ENCODE results near the gene TMTC2. TPM values are rescaled to one million over a fixed set of nuclear protein-coding genes. Genes with fewer than 3 reads are reported as not detected.

TMTC2 gene
- total RNA-seq, result 1 to 10 TPM in 2 of 6 experiments, under 1 TPM in 4; 0.74 to 1.9 (median 0.96) TPM
- long read RNA-seq, result 0 reads

DNA sequence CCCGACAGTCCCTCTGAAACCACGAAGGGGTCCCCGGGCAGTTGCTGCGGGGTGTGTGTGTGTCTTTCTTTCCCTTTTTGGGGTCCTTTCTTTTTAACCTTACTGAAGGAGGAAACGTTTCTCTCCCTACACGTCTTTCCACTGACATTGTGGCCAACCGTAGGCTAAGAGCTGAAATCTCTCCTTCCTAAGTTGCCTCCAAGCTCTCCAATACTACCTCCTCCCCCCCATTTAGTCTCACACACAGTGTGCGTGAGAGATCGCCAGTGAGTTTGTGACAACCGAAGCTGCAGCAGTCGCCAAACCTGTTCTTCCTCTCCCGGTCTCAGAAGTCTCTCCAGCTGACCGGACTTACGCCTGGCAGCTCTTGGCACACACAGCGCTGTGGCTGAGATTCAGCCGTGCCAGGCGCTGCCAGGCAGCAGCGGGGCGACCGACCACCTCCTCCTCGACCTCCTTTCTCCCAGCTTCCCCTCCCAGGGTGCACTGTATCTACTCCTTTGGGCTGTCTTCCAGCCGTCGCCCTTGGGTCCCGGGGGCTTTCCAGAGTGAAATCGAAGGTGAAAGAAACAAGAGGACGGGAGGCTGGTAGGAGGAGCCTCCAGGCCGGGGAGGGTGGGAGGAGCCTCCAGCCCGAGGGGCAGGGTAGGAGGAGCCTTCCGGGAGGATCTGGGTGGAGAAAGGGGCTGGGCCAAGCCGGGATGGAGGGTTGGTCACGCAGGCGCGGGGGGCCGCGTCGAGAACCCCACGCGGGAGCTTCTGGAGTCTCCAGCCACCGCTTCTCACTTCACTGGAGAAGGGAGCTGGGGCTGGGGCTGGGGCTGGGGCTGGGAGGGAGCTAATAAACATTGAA is at the start of gene TMTC2:
Gene TMTC2, plus strand, starts transcription at position 739 of the 853 bp plus-strand sequence.
- 0% methylated on average over 32 of the region's 39 CpGs for WGBS (ENCODE audit: insufficient coverage, low coverage, low lambda C conversion rate, missing lambda C conversion rate)
- TF ChIP-seq, protein P1, sequence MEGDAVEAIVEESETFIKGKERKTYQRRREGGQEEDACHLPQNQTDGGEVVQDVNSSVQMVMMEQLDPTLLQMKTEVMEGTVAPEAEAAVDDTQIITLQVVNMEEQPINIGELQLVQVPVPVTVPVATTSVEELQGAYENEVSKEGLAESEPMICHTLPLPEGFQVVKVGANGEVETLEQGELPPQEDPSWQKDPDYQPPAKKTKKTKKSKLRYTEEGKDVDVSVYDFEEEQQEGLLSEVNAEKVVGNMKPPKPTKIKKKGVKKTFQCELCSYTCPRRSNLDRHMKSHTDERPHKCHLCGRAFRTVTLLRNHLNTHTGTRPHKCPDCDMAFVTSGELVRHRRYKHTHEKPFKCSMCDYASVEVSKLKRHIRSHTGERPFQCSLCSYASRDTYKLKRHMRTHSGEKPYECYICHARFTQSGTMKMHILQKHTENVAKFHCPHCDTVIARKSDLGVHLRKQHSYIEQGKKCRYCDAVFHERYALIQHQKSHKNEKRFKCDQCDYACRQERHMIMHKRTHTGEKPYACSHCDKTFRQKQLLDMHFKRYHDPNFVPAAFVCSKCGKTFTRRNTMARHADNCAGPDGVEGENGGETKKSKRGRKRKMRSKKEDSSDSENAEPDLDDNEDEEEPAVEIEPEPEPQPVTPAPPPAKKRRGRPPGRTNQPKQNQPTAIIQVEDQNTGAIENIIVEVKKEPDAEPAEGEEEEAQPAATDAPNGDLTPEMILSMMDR (IDR thresholded peaks at IDR 0.05), result no peak
- peak; percentile 45 for TF ChIP-seq POLR2A (IDR thresholded peaks at IDR 0.05)
- Histone ChIP-seq H3K36me3 (no peaks in the 10 kb centered on the region), H3K4me3 (peak within 1 kb of the TSS; percentile 81 to 85 (median 81)), H3K9me3 (no peaks in the 10 kb centered on the region), H3K27ac (peak within 1 kb of the TSS; percentile 94 to 96 (median 96)), H3K27me3 (no peaks in the 10 kb centered on the region), H3K4me1 (peaks cover 0 to 12% (median 0%) of the 10 kb centered on the region in 4 donors)
- ATAC-seq, result peak; percentile 94 to 98 (median 94)
- peak; percentile 96 for DNase-seq
- intact Hi-C loops (cut with DNase I), result no loop called here

GRCh38 chr12:82638324-82638723 is 48.4 kb upstream of the TMTC2 start:
- intact Hi-C loops (cut with DNase I), result no loop called here
- Histone ChIP-seq H3K9me3 (no peaks in the 10 kb centered on the region), H3K27ac (no peak overlapping the region), H3K36me3 (no peaks in the 10 kb centered on the region), H3K27me3 (no peaks in the 10 kb centered on the region), H3K4me3 (no peak overlapping the region), H3K4me1 (no peaks in the 10 kb centered on the region)
- 58% methylated on average over 1 of the region's 1 CpG for WGBS (ENCODE audit: insufficient coverage, low coverage, low lambda C conversion rate, missing lambda C conversion rate)
- no peak for ATAC-seq
- TF ChIP-seq POLR2A (IDR thresholded peaks at IDR 0.05), result no peak
- TF ChIP-seq, protein P1 (IDR thresholded peaks at IDR 0.05), result no peak
- no peak for DNase-seq

GRCh38 chr12:82644896-82645295 is 41.8 kb upstream of the TMTC2 start:
- no peaks in the 10 kb centered on the region for H3K27me3 ChIP-seq
- no peak overlapping the region for H3K27ac ChIP-seq
- DNase-seq (no peak), ATAC-seq (no peak)
- WGBS (ENCODE audit: insufficient coverage, low coverage, low lambda C conversion rate, missing lambda C conversion rate), result 58% methylated on average over 2 of the region's 2 CpGs
- H3K4me3 ChIP-seq, result no peak overlapping the region
- H3K4me1 ChIP-seq, result no peaks in the 10 kb centered on the region
- TF ChIP-seq POLR2A (IDR thresholded peaks at IDR 0.05), result no peak
- TF ChIP-seq, protein P1 (IDR thresholded peaks at IDR 0.05), result no peak
- intact Hi-C loops (cut with DNase I), result no loop called here
- H3K36me3 ChIP-seq, result no peaks in the 10 kb centered on the region
- H3K9me3 ChIP-seq, result no peaks in the 10 kb centered on the region

DNA sequence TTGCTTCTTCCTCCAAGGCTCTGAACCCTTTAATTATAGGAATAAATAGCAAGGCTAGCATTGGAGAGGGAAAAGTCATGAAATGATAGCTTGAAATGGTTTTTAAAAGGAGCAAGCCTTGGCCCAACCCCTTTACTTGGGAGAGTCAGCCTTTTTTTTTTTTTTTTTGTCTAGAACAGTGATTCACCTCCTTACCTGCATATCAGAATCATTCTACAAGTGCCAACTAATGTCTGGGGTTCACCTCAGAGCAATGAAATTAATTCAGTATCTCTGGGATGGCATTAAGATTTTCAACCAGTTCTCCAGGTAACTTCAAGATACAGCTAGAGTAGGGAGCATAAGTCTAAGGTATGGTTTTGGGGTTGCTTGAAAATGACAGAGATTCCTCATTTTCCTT is 41.3 kb upstream of the TMTC2 start:
- no peak overlapping the region for H3K4me3 ChIP-seq
- no peaks in the 10 kb centered on the region for H3K9me3 ChIP-seq
- H3K36me3 ChIP-seq, result no peaks in the 10 kb centered on the region
- no peak overlapping the region for H3K27ac ChIP-seq
- ATAC-seq (no peak), DNase-seq (no peak)
- H3K4me1 ChIP-seq, result no peaks in the 10 kb centered on the region
- no peak for TF ChIP-seq POLR2A (IDR thresholded peaks at IDR 0.05)
- TF ChIP-seq, protein P1 (IDR thresholded peaks at IDR 0.05), result no peak
- intact Hi-C loops (cut with DNase I), result no loop called here
- H3K27me3 ChIP-seq, result no peaks in the 10 kb centered on the region
